Spleen (tissue), 11 donors: ENCODE data around the gene KIFC3. TPM values are rescaled to one million over a fixed set of nuclear protein-coding genes. Genes with fewer than 3 reads are reported as not detected.
"Not testable (repeated sequence)": the region's sequence is repeated elsewhere in the genome, so short reads cannot be mapped to it uniquely, and the experiment has no call there.

Experiments used
- DNase-seq: peaks from one replicate; pipeline ENCODE4 v3.0.0-alpha.2; 2020
- H3K27ac ChIP-seq, 8 donors: fragments of 200-600 bp; sonication (generic) in 7 of 8; 1 replicate in 4 of 8; 2 replicates in 4 of 8; pipeline versions ENCODE4 v1.5.0 to v1.8.0; 2016 to 2021; ENCODE audit warnings: inconsistent platforms in 4 of 8, mild to moderate bottlenecking in 4 of 8, moderate library complexity in 1 of 8
- H3K27me3 ChIP-seq, 7 donors: fragments of 200-600 bp; sonication (generic) in 6 of 7; replicated peaks in 1 of 7; 1 replicate in 4 of 7; 2 replicates in 3 of 7; pipeline versions ENCODE4 v1.5.0 to v1.8.0; 2016 to 2021; ENCODE audit warnings: inconsistent platforms in 3 of 7, mild to moderate bottlenecking in 1 of 7
- H3K36me3 ChIP-seq, 6 donors: fragments of 200-600 bp; sonication (generic) in 5 of 6; 1 replicate in 4 of 6; 2 replicates in 2 of 6; pipeline versions ENCODE4 v1.5.0 to v1.8.0; 2016 to 2021; ENCODE audit warnings: inconsistent platforms in 2 of 6
- H3K4me1 ChIP-seq, 6 donors: fragments of 200-600 bp; sonication (generic) in 5 of 6; 1 replicate in 3 of 6; 2 replicates in 3 of 6; pipeline versions ENCODE4 v1.5.0 to v1.8.0; 2016 to 2021; ENCODE audit warnings: inconsistent platforms in 3 of 6
- H3K4me3 ChIP-seq, 8 donors: fragments of 200-600 bp; sonication (generic) in 7 of 8; 1 replicate in 4 of 8; 2 replicates in 4 of 8; pipeline versions ENCODE4 v1.5.0 to v1.8.0; 2016 to 2021; ENCODE audit warnings: inconsistent platforms in 4 of 8, mild to moderate bottlenecking in 4 of 8, moderate library complexity in 2 of 8
- H3K9me3 ChIP-seq, 8 donors: fragments of 200-600 bp; sonication (generic) in 7 of 8; 1 replicate in 4 of 8; 2 replicates in 4 of 8; pipeline versions ENCODE4 v1.5.0 to v1.8.0; 2016 to 2021; ENCODE audit warnings: inconsistent platforms in 4 of 8
- POLR2A ChIP-seq, 3 donors: fragments of 450-650 bp; IDR thresholded peaks; one replicate each; pipeline ENCODE4 v1.5.1; 2017; ENCODE audit warnings: antibody characterized with exemption in 3 of 3, mild to moderate bottlenecking in 1 of 3
- POLR2AphosphoS5 ChIP-seq, 3 donors: sonication (generic); formaldehyde crosslinking; IDR thresholded peaks; one replicate each; pipeline ENCODE4 v1.5.1; 2017; ENCODE audit warnings: antibody characterized with exemption in 3 of 3
- WGBS, 5 donors: extraction: QIAGEN DNeasy Blood & Tissue Kit in 3 of 5; methylation state at CpG; one replicate each; pipeline versions ENCODE4 v1.1.5 to v1.1.7; 2013 to 2018; 5-methylcytosine and 5-hydroxymethylcytosine counted together
- intact Hi-C: fragments of 100-400 bp; cut with DNase I; formaldehyde crosslinking; loops from one replicate; pipeline ENCODE4 v1.15.0; 2023; ENCODE audit warnings: low total_unique reads
- polyA plus RNA-seq, 3 donors: library from polyadenylated mRNA; stranded (reverse); fragments of 200-250 nt; gene quantifications; one replicate each; pipeline ENCODE4 v1.2.1, GENCODE V29; 2013
- total RNA-seq, 7 donors: library from RNA; depleted of rRNA in 3 of 7; stranded (reverse); fragments of >200 nt in 3 of 7; fragmentation: NEBNext Ultra II Directional in 4 of 7; extraction: Animal tissue kit (Norgen Biotek cat#: 25700) in 4 of 7; gene quantifications; one replicate each; pipeline versions ENCODE4 v1.1.0 to v1.2.1, GENCODE V29; 2016 to 2021
- TF ChIP-seq, protein P1 (sequence below), 11 experiments: fragments of 200-600 bp in 7 of 11; fragments of 450-650 bp in 4 of 11; sonication (generic) in 4 of 11; IDR thresholded peaks in 8 of 11; conservative IDR thresholded peaks in 3 of 11; 1 replicate in 7 of 11; 2 replicates in 4 of 11; pipeline versions ENCODE4 v1.4.0 to v1.8.0; 2016 to 2021; ENCODE audit warnings: antibody characterized with exemption in 11 of 11, inconsistent platforms in 4 of 11, mild to moderate bottlenecking in 1 of 11
- donor health status: healthy with polysubstance abuse.
- donor health status: DM: no; HTN: no; CAD: no; lungs with moderate emphysema.
- donor health status: DM: no; HTN: no; CAD: no.
- donor health status: Bipolar disorder and iron deficiency.
- donor health status: healthy.
- donor health status: DM: no; HTN: no; CAD: no.
- donor health status: DM: yes; HTN: yes; CAD: no.

KIFC3 gene
- total and polyA plus RNA-seq, 10 donors = 4.6 to 61.5 (median 42.6) TPM

DNA sequence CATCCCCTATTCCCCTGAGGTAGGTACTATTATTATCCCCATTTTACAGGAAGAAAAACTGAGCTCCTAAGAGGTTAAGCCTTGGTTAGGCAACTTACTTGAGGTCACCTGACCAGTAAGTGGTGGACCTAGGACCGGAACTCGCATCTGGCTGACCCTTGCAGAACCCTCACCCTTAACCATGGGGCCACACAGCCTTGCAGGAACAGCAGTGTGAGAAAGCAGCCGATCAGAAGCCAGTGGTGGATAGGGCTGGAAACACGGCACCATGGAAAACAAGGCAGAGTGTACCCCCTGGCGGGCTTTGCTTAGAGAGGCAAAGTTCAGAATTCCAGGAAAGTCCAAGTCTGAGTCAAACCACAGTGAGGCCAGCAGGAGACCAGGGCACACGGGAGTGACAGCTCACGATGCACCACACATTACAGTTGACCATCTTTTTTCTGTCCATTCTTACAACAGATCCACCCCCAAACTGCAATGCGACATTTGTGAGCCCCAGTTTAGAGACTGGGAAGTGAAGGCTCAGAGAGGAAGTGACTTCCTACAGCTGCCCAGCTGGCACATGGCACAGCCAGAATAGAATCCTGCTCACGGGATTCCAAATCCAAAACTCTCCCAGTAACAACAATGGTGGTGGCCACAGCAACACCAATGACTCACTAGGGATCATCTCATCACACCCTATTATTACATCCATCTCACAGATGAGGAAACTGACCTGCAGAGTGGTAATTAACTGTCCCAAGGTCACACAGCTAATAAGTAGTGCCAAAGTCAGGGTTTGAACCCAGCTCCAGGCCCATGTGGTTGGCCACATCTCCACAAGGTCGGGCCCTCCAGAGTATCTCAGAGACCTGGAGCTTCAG is 20.3 kb downstream of the KIFC3 start:
- Histone ChIP-seq H3K4me3 (no peak overlapping the region), H3K27ac (no peak overlapping the region), H3K4me1 (peaks cover 0 to 8% (median 0%) of the 10 kb centered on the region in 6 donors), H3K27me3 (no peaks in the 10 kb centered on the region), H3K36me3 (peaks cover 0 to 28% (median 0%) of the 10 kb centered on the region in 6 donors), H3K9me3 (no peaks in the 10 kb centered on the region)
- 87 to 92% (median 88%) methylated on average over 10 of the region's 10 CpGs for WGBS, 5 donors
- intact Hi-C loops = no loop called here
- TF ChIP-seq POLR2AphosphoS5 (IDR thresholded peaks at IDR 0.05) = no peak
- TF ChIP-seq POLR2A (IDR thresholded peaks at IDR 0.05) = no peak
- TF ChIP-seq, protein P1, sequence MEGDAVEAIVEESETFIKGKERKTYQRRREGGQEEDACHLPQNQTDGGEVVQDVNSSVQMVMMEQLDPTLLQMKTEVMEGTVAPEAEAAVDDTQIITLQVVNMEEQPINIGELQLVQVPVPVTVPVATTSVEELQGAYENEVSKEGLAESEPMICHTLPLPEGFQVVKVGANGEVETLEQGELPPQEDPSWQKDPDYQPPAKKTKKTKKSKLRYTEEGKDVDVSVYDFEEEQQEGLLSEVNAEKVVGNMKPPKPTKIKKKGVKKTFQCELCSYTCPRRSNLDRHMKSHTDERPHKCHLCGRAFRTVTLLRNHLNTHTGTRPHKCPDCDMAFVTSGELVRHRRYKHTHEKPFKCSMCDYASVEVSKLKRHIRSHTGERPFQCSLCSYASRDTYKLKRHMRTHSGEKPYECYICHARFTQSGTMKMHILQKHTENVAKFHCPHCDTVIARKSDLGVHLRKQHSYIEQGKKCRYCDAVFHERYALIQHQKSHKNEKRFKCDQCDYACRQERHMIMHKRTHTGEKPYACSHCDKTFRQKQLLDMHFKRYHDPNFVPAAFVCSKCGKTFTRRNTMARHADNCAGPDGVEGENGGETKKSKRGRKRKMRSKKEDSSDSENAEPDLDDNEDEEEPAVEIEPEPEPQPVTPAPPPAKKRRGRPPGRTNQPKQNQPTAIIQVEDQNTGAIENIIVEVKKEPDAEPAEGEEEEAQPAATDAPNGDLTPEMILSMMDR (IDR thresholded peaks at IDR 0.05 in 8 of 11, conservative IDR thresholded peaks at IDR 0.05 in 3 of 11) = no peak
- no peak for DNase-seq

DNA sequence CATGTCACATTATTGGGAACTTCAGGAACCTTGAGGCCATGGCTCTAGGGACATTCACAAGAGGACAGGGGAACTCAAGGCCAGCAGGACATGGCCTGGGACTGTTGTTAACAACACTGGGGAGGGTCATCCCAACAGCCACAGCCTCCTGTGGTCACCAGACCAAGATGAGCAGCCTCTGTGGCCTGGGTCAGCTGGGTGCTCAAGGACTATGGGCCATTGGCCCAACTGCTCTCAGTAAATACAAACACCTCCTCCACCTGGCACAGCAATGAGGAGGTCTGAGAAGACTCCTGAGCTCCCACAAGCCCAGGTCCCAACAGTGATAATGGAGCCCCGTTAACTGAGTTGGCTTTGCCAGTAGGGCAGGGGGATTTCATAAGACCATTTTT is 20.9 kb downstream of the KIFC3 start:
- 54 to 100% (median 90%) methylated on average over 1 of the region's 1 CpG for WGBS, 5 donors
- Histone ChIP-seq H3K4me3 (no peak overlapping the region), H3K27me3 (no peaks in the 10 kb centered on the region), H3K27ac (no peak overlapping the region), H3K9me3 (no peaks in the 10 kb centered on the region), H3K4me1 (peaks cover 0 to 1% (median 0%) of the 10 kb centered on the region in 6 donors), H3K36me3 (peaks cover 0 to 30% (median 2%) of the 10 kb centered on the region in 6 donors)
- TF ChIP-seq POLR2A (IDR thresholded peaks at IDR 0.05) (no peak), POLR2AphosphoS5 (IDR thresholded peaks at IDR 0.05) (no peak)
- TF ChIP-seq, protein P1 (IDR thresholded peaks at IDR 0.05 in 8 of 11, conservative IDR thresholded peaks at IDR 0.05 in 3 of 11) = no peak
- intact Hi-C loops = no loop called here
- DNase-seq = no peak

DNA sequence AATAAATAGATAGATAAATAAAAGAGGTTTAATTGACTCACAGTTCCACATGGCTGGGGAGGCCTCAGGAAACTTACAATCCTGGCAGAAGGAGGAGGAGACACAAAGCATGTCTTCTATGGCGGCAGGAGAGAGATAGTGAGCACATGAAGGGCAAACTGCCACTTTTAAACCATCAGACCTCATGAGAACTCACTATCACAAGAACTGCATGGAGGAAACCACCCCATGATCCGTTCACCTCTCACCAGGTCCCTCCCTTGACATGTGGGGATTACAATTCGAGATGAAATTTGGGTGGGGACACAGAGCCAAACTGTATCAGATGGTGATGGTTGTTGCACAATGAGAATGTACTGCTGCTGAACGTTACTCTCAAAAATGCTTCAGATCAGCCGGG is 22.5 kb downstream of the KIFC3 start:
- DNase-seq = not testable (repeated sequence)
- WGBS, 5 donors = 76 to 91% (median 88%) methylated on average over 5 of the region's 5 CpGs

DNA sequence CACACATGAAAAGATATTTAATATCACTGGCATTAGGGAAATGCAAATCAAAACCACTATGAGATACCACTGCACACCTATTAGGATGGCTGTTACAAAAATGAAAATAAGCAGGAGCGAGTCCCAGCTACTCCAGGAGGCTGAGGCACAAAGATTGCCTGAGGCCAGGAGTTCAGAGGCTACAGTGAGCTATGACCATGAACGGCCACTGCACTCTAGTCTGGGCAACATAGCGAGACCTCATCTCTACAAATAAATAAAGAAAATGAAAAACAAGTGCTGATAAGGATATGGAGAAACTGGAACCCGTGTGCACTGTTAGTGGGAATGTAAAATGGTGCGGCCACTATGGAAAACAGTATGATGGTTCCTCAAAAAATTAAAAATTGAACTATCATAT is 23.6 kb downstream of the KIFC3 start:
- intact Hi-C loops = no loop called here
- TF ChIP-seq POLR2A (IDR thresholded peaks at IDR 0.05) = no peak
- no peak for TF ChIP-seq POLR2AphosphoS5 (IDR thresholded peaks at IDR 0.05)
- TF ChIP-seq, protein P1 (IDR thresholded peaks at IDR 0.05 in 8 of 11, conservative IDR thresholded peaks at IDR 0.05 in 3 of 11) = no peak
- Histone ChIP-seq H3K4me3 (no peak overlapping the region), H3K27ac (no peak overlapping the region), H3K36me3 (peaks cover 0 to 26% (median 2%) of the 10 kb centered on the region in 6 donors), H3K4me1 (no peaks in the 10 kb centered on the region), H3K9me3 (no peaks in the 10 kb centered on the region), H3K27me3 (no peaks in the 10 kb centered on the region)
- no peak for DNase-seq
- WGBS, 5 donors = 88 to 94% (median 92%) methylated on average over 5 of the region's 5 CpGs

More for the DNA sequence above, 22.5 kb downstream of the KIFC3 start:
- H3K4me3 ChIP-seq, intact Hi-C loops, H3K27me3 ChIP-seq, H3K27ac ChIP-seq, H3K4me1 ChIP-seq, H3K9me3 ChIP-seq: not testable (repeated sequence)
- H3K36me3 ChIP-seq = peaks cover 0 to 35% (median 2%) of the 10 kb centered on the region in 6 donors
